ENCODE measurements around the gene TNP2. TPM values are rescaled to one million over a fixed set of nuclear protein-coding genes. Genes with fewer than 3 reads are reported as not detected.

Gene TNP2
- total and polyA plus RNA-seq, 12 donors: not detected

DNA sequence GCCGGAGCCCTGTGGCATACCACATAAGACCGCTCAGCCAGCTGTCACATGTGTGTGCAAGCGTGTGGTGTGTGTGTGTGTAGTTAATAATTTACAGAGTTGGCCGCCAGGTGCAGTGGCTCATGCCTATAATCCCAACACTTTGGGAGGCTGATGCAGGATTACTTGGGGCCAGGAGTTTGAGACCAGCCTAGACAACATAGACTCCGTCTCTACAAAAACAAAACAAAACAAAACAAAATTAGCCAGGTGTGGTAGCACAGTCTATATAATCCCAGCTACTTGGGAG is 33.5 kb downstream of the TNP2 start:
- Histone ChIP-seq H3K36me3 (replicated peaks in 1 of 2) (no peaks in the 10 kb centered on the region), H3K4me3 (no peak overlapping the region), H3K27me3 (no peaks in the 10 kb centered on the region), H3K9me3 (replicated peaks in 1 of 3) (no peaks in the 10 kb centered on the region), H3K4me1 (replicated peaks in 1 of 2) (peaks cover 4 to 22% of the 10 kb centered on the region in 2 donors), H3K27ac (no peak overlapping the region)
- DNase-seq: no peak
- WGBS, 4 donors: 72 to 93% (median 80%) methylated on average over 4 to 5 of the region's 5 CpGs
- TF ChIP-seq POLR2A (IDR thresholded peaks at IDR 0.05): no peak
- TF ChIP-seq, protein P1, sequence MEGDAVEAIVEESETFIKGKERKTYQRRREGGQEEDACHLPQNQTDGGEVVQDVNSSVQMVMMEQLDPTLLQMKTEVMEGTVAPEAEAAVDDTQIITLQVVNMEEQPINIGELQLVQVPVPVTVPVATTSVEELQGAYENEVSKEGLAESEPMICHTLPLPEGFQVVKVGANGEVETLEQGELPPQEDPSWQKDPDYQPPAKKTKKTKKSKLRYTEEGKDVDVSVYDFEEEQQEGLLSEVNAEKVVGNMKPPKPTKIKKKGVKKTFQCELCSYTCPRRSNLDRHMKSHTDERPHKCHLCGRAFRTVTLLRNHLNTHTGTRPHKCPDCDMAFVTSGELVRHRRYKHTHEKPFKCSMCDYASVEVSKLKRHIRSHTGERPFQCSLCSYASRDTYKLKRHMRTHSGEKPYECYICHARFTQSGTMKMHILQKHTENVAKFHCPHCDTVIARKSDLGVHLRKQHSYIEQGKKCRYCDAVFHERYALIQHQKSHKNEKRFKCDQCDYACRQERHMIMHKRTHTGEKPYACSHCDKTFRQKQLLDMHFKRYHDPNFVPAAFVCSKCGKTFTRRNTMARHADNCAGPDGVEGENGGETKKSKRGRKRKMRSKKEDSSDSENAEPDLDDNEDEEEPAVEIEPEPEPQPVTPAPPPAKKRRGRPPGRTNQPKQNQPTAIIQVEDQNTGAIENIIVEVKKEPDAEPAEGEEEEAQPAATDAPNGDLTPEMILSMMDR (IDR thresholded peaks at IDR 0.05): no peak
- intact Hi-C loops (cut with DNase I): no loop called here

DNA sequence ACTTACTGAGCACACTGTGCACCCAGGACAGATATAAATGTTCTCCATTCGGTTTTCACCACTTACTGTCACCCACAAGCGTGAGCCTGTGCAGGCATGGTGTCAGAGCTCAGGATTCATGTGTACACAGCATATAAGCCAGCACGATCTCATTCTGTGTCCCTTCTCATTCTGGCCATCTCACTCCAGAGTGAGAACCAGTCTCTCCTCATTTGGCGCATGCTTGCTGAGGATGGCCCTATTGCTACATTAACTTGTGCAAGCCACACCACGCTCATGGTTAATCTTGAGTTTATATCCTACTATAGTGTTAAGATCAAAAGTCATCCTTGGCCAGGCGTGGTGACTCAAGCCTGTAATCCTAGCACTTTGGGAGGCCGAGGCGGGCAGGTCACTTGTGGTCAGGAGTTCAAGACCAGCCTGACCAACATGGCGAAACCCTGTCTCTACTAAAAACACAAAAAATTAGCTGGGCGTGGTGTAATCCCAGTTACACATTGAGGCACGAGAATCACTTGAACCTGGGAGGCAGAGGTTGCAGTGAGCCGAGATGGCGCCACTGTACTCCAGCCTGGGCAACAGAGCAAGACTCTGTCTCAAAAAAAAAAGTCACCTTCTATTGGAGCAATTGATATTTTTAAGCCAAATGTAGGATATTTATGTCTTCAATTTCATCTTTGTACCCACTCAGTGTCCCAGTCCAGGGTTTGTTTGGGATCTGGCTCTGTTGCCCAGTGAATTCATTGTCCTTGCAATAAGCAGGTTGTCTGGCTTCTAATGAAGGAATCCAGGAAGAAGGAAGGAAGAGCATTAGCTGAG is 34.0 kb downstream of the TNP2 start:
- Histone ChIP-seq H3K27ac (no peak overlapping the region), H3K27me3 (no peaks in the 10 kb centered on the region), H3K9me3 (replicated peaks in 1 of 3) (no peaks in the 10 kb centered on the region), H3K36me3 (replicated peaks in 1 of 2) (no peaks in the 10 kb centered on the region), H3K4me1 (replicated peaks in 1 of 2) (peaks cover 4 to 22% of the 10 kb centered on the region in 2 donors), H3K4me3 (no peak overlapping the region)
- WGBS, 4 donors: 85 to 92% (median 88%) methylated on average over 13 of the region's 13 CpGs
- TF ChIP-seq POLR2A (IDR thresholded peaks at IDR 0.05): no peak
- TF ChIP-seq, protein P1 (IDR thresholded peaks at IDR 0.05): no peak
- intact Hi-C loops (cut with DNase I): no loop called here
- no peak for DNase-seq

DNA sequence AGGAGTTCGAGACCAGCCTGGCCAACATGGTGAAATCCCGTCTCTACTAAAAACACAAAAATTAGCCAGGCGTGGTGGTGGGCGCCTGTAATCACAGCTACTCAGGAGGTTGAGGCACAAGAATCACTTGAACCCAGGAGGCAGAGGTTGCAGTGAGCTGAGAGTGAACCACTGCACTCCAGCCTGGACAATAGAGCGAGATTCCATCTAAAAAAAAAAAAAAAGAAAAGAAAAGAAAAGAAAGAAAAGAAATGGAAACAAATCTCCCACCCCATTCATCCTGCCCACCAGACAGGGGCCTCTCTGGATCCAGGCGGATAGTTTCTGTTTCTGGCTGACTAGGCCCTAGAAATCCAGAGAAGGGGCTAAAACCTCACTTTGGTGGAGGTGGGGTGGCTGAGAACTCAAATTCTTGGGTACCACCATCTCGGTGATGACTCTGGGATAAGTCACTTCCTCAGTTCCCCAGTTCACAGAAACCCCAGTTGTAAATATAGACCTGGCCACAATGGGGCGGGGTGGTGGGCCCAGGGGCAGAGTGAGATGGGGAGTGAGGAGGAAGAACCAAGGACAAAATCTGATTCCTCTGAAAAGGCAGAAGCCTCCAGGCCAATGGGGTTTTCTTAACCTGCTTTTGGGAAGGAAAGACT is 35.3 kb downstream of the TNP2 start:
- no peak for TF ChIP-seq POLR2A (IDR thresholded peaks at IDR 0.05)
- TF ChIP-seq, protein P1 (IDR thresholded peaks at IDR 0.05): no peak
- Histone ChIP-seq H3K27me3 (no peaks in the 10 kb centered on the region), H3K27ac (no peak overlapping the region), H3K9me3 (replicated peaks in 1 of 3) (no peaks in the 10 kb centered on the region), H3K4me1 (replicated peaks in 1 of 2) (peaks cover 4 to 22% of the 10 kb centered on the region in 2 donors), H3K4me3 (no peak overlapping the region), H3K36me3 (replicated peaks in 1 of 2) (no peaks in the 10 kb centered on the region)
- 79 to 92% (median 85%) methylated on average over 8 of the region's 8 CpGs for WGBS, 4 donors
- DNase-seq: no peak
- intact Hi-C loops (cut with DNase I): no loop called here

DNA sequence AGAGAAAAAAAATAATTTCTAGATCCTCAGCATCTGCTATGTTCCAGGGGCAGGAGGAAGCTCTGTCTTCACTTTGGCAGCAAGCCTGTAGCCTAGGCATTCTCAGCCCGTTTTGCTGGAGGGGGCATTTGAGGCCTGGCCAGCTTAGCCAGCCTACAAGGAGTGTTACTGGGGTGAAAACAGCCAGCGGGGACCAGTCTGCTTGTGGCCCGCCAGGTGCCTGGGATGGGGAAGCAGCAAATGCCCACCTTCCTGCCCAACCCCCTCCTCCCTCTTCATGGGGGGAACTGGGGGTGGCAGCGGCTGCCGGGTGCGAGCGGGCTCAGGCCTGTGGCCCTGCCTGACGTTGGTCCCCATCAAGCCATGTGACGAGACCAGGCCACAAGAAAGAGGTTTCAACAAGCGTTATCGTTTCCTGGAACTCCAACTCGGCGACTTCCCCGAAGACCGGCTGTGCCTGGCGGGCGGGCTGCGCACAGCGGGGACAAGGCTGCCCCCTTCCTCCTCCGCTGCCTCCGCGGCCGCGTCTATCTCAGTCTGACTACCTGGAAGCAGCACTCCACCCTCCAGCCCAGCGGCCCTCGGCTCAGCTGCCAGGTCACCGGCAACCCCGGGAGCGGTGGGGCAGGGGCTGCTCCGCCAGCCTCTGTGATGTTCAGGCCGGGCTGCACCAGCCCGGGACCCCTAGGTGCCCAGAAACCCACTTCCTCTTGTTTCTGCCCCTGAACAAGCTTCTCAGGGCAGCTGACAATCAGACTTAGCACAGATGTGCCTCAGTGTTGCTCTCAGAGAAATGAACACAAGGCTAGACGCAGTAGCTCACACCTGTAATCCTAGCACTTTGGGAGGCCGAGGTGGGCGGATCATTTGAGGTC is 36.0 kb downstream of the TNP2 start:
- TF ChIP-seq, protein P1 (IDR thresholded peaks at IDR 0.05): no peak
- TF ChIP-seq POLR2A (IDR thresholded peaks at IDR 0.05): no peak

More for the DNA sequence above, 36.0 kb downstream of the TNP2 start:
- peak in 4 of 7 donors; percentile 39 to 59 (median 42) for DNase-seq
- no peaks in the 10 kb centered on the region for H3K36me3 ChIP-seq (replicated peaks in 1 of 2)
- intact Hi-C loops (cut with DNase I): no loop called here
- H3K27ac ChIP-seq: peak overlapping the region in 2 of 5 donors; percentile 45 to 47
- H3K4me3 ChIP-seq: no peak overlapping the region
- H3K9me3 ChIP-seq (replicated peaks in 1 of 3): no peaks in the 10 kb centered on the region
- WGBS, 4 donors: 58 to 76% (median 70%) methylated on average over 15 to 35 of the region's 35 CpGs
- no peaks in the 10 kb centered on the region for H3K27me3 ChIP-seq
- H3K4me1 ChIP-seq (replicated peaks in 1 of 2): peaks cover 4 to 22% of the 10 kb centered on the region in 2 donors
